IMR-90 (cell line): ENCODE data around the gene FERMT3.

Experiments
- BHLHE40 ChIP-seq: fragments of 150-350 bp; IDR thresholded peaks from 2 replicates; pipeline ENCODE4 v1.6.1; 2016; ENCODE audit warnings: mild to moderate bottlenecking, low read depth, low read length
- CEBPB ChIP-seq: IDR thresholded peaks from 2 replicates; pipeline ENCODE4 v1.6.1; 2012; ENCODE audit warnings: low read depth, low read length, improper control_type of control experiment
- FOS ChIP-seq: fragments of 150-350 bp; IDR thresholded peaks from 2 replicates; pipeline ENCODE4 v1.6.1; 2016; ENCODE audit warnings: low read depth, low read length
- MAZ ChIP-seq: IDR thresholded peaks from 2 replicates; pipeline ENCODE4 v1.6.1; 2012; ENCODE audit warnings: low read depth, mild to moderate bottlenecking, low read length, improper control_type of control experiment, moderate library complexity, borderline replicate concordance
- MXI1 ChIP-seq: IDR thresholded peaks from 2 replicates; pipeline ENCODE4 v1.6.1; 2012; ENCODE audit warnings: low read depth, mild to moderate bottlenecking, low read length, moderate library complexity, borderline replicate concordance
- NFE2L2 ChIP-seq: fragments of 150-350 bp; IDR thresholded peaks from 2 replicates; pipeline ENCODE4 v1.6.1; 2016; ENCODE audit warnings: low read depth, mild to moderate bottlenecking, low read length
- POLR2A ChIP-seq: IDR thresholded peaks from 2 replicates; pipeline ENCODE4 v1.6.1; 2012; ENCODE audit warnings: mild to moderate bottlenecking, low read depth, low read length
- RAD21 ChIP-seq: IDR thresholded peaks from 2 replicates; pipeline ENCODE4 v1.6.1; 2012; ENCODE audit warnings: low read length, improper control_type of control experiment
- RCOR1 ChIP-seq: IDR thresholded peaks from 2 replicates; pipeline ENCODE4 v1.6.1; 2012; ENCODE audit warnings: mild to moderate bottlenecking, low read length, improper control_type of control experiment; ENCODE audit not compliant: insufficient replicate concordance
- RFX5 ChIP-seq: IDR thresholded peaks from 2 replicates; pipeline ENCODE4 v1.8.0; 2012; ENCODE audit warnings: low read depth, mild to moderate bottlenecking, low read length, moderate library complexity
- SMC3 ChIP-seq: fragments of 150-350 bp; IDR thresholded peaks from 2 replicates; pipeline ENCODE4 v1.6.1; 2016; ENCODE audit warnings: low read depth, mild to moderate bottlenecking, antibody characterized with exemption, low read length, moderate library complexity
- USF2 ChIP-seq: fragments of 150-350 bp; IDR thresholded peaks from 2 replicates; pipeline ENCODE4 v1.6.1; 2017; ENCODE audit warnings: mild to moderate bottlenecking, antibody characterized with exemption, low read length, low read depth
- TF ChIP-seq, protein P1 (sequence below): conservative IDR thresholded peaks from 2 replicates; pipeline ENCODE4 v1.5.1; 2012; ENCODE audit warnings: mild to moderate bottlenecking, low read depth, low read length, improper control_type of control experiment
- TF ChIP-seq, protein P2 (sequence below): fragments of 150-350 bp; IDR thresholded peaks from 2 replicates; pipeline ENCODE4 v1.6.1; 2016; ENCODE audit warnings: low read depth, mild to moderate bottlenecking, low read length, moderate library complexity, borderline replicate concordance

GRCh38 chr11:64216879-64217278 lies 10.4 kb downstream of the FERMT3 start:
- TF ChIP-seq, protein P1, sequence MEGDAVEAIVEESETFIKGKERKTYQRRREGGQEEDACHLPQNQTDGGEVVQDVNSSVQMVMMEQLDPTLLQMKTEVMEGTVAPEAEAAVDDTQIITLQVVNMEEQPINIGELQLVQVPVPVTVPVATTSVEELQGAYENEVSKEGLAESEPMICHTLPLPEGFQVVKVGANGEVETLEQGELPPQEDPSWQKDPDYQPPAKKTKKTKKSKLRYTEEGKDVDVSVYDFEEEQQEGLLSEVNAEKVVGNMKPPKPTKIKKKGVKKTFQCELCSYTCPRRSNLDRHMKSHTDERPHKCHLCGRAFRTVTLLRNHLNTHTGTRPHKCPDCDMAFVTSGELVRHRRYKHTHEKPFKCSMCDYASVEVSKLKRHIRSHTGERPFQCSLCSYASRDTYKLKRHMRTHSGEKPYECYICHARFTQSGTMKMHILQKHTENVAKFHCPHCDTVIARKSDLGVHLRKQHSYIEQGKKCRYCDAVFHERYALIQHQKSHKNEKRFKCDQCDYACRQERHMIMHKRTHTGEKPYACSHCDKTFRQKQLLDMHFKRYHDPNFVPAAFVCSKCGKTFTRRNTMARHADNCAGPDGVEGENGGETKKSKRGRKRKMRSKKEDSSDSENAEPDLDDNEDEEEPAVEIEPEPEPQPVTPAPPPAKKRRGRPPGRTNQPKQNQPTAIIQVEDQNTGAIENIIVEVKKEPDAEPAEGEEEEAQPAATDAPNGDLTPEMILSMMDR = no peak
- TF ChIP-seq CEBPB (no peak), POLR2A (no peak), RFX5 (no peak), RCOR1 (no peak), FOS (no peak), SMC3 (no peak), USF2 (no peak), BHLHE40 (no peak), NFE2L2 (no peak), MAZ (no peak), MXI1 (no peak), RAD21 (no peak)
- TF ChIP-seq, protein P2, sequence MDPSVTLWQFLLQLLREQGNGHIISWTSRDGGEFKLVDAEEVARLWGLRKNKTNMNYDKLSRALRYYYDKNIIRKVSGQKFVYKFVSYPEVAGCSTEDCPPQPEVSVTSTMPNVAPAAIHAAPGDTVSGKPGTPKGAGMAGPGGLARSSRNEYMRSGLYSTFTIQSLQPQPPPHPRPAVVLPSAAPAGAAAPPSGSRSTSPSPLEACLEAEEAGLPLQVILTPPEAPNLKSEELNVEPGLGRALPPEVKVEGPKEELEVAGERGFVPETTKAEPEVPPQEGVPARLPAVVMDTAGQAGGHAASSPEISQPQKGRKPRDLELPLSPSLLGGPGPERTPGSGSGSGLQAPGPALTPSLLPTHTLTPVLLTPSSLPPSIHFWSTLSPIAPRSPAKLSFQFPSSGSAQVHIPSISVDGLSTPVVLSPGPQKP = no peak
